Neural progenitor cell (in vitro differentiated cells): ENCODE results near the gene C15orf62. TPM values are rescaled to one million over a fixed set of nuclear protein-coding genes. Genes with fewer than 3 reads are reported as not detected.

ENCODE experiments used
- DNase-seq: peaks from one replicate; pipeline ENCODE4 v3.0.0-alpha.2; 2016; ENCODE audit warnings: low spot score
- H2AFZ ChIP-seq: fragments of 200-600 bp; sonication (generic); replicated peaks from 2 replicates; pipeline ENCODE4 v1.6.1; 2016; ENCODE audit warnings: antibody characterized with exemption
- H3F3A ChIP-seq: fragments of 200-600 bp; sonication (generic); 2 replicates; pipeline ENCODE4 v1.6.1; 2016; ENCODE audit warnings: antibody characterized with exemption, low read depth
- H3K27ac ChIP-seq: fragments of 200-600 bp; sonication (generic); 2 replicates; pipeline ENCODE4 v1.5.1; 2016; ENCODE audit warnings: mild to moderate bottlenecking
- H3K27me3 ChIP-seq: fragments of 200-600 bp; sonication (generic); 2 replicates; pipeline ENCODE4 v1.6.1; 2016; ENCODE audit warnings: mild to moderate bottlenecking, moderate library complexity
- H3K36me3 ChIP-seq: fragments of 200-600 bp; sonication (generic); 2 replicates; pipeline ENCODE4 v1.5.1; 2016
- H3K4me1 ChIP-seq: fragments of 200-600 bp; sonication (generic); 2 replicates; pipeline ENCODE4 v1.6.1; 2016; ENCODE audit warnings: mixed run types
- H3K4me2 ChIP-seq: fragments of 200-600 bp; sonication (generic); 2 replicates; pipeline ENCODE4 v1.6.1; 2016
- H3K4me3 ChIP-seq: fragments of 200-600 bp; sonication (generic); 2 replicates; pipeline ENCODE4 v1.5.1; 2016
- H3K79me2 ChIP-seq: fragments of 200-600 bp; sonication (generic); 2 replicates; pipeline ENCODE4 v1.6.1; 2016; ENCODE audit warnings: low read depth
- H3K9ac ChIP-seq: fragments of 200-600 bp; sonication (generic); 2 replicates; pipeline ENCODE4 v1.6.1; 2016
- H3K9me3 ChIP-seq: fragments of 200-600 bp; sonication (generic); 2 replicates; pipeline ENCODE4 v1.5.1; 2016; ENCODE audit warnings: low read depth
- H4K20me1 ChIP-seq: fragments of 200-600 bp; sonication (generic); 2 replicates; pipeline ENCODE4 v1.6.1; 2016; ENCODE audit warnings: low read depth
- H3K27ac Mint-ChIP-seq: 3 replicates; pipeline ENCODE4 v1.8.0; 2021; ENCODE audit warnings: mixed read lengths
- H3K27me3 Mint-ChIP-seq: 2 replicates; pipeline ENCODE4 v1.8.0; 2022; ENCODE audit warnings: low read depth, mild to moderate bottlenecking, inconsistent platforms, moderate library complexity, mixed read lengths; ENCODE audit not compliant: insufficient read depth
- H3K36me3 Mint-ChIP-seq: 3 replicates; pipeline ENCODE4 v1.8.0; 2021; ENCODE audit warnings: mixed read lengths
- H3K4me1 Mint-ChIP-seq: 3 replicates; pipeline ENCODE4 v1.8.0; 2021; ENCODE audit warnings: mixed read lengths
- H3K4me3 Mint-ChIP-seq: 3 replicates; pipeline ENCODE4 v1.8.0; 2021; ENCODE audit warnings: mild to moderate bottlenecking, moderate library complexity, mixed read lengths
- H3K9me3 Mint-ChIP-seq: 3 replicates; pipeline ENCODE4 v1.8.0; 2020; ENCODE audit warnings: mixed read lengths
- CTCF ChIP-seq: fragments of 200-600 bp; sonication (generic); IDR thresholded peaks from 2 replicates; pipeline ENCODE4 v1.5.1; 2017; ENCODE audit warnings: antibody characterized with exemption, mild to moderate bottlenecking
- EZH2 ChIP-seq: fragments of 200-600 bp; sonication (generic); IDR thresholded peaks from 2 replicates; pipeline ENCODE4 v1.6.1; 2017; ENCODE audit warnings: antibody characterized with exemption, mild to moderate bottlenecking, moderate library complexity
- EZH2phosphoT487 ChIP-seq: fragments of 200-600 bp; sonication (generic); IDR thresholded peaks from 2 replicates; pipeline ENCODE4 v1.6.1; 2017; ENCODE audit warnings: antibody characterized with exemption
- total RNA-seq: library from RNA; depleted of rRNA; stranded (reverse); fragments of >200 nt; gene quantifications from 2 replicates; pipeline ENCODE4 v1.2.3, GENCODE V29; 2015; ENCODE audit warnings: low replicate concordance

Gene C15orf62
- total RNA-seq, 1 donor from 2014 or later: not detected

GRCh38 chr15:40767838-40768500, 1.8 kb upstream of the C15orf62 start:
- no peak for DNase-seq
- Histone ChIP-seq H3K79me2 (no peaks in the 10 kb centered on the region), H3K27me3 (peaks cover 26% of the 10 kb centered on the region), H4K20me1 (no peaks in the 10 kb centered on the region), H3K4me2 (no peak overlapping the region), H3K36me3 (no peaks in the 10 kb centered on the region), H3F3A (peaks cover 28% of the 10 kb centered on the region), H3K9ac (no peak overlapping the region), H2AFZ (no peak overlapping the region), H3K4me1 (peaks cover 31% of the 10 kb centered on the region), H3K9me3 (no peaks in the 10 kb centered on the region), H3K27ac (no peak overlapping the region), H3K4me3 (no peak overlapping the region)
- H3K9me3 Mint-ChIP-seq: no peaks in the 10 kb centered on the region
- no peak overlapping the region for H3K27ac Mint-ChIP-seq
- H3K4me3 Mint-ChIP-seq: no peak overlapping the region
- H3K4me1 Mint-ChIP-seq: peaks cover 42% of the 10 kb centered on the region
- peaks cover 2% of the 10 kb centered on the region for H3K36me3 Mint-ChIP-seq
- H3K27me3 Mint-ChIP-seq: peaks cover 8% of the 10 kb centered on the region
- no peak for TF ChIP-seq EZH2phosphoT487
- TF ChIP-seq CTCF: no peak
- TF ChIP-seq EZH2: no peak

GRCh38 chr15:40768521-40769273, 1.1 kb upstream of the C15orf62 start:
- Histone ChIP-seq H4K20me1 (no peaks in the 10 kb centered on the region), H3K36me3 (no peaks in the 10 kb centered on the region), H3K4me3 (no peak overlapping the region), H3K27me3 (peaks cover 18% of the 10 kb centered on the region), H3F3A (peaks cover 27% of the 10 kb centered on the region), H3K4me2 (no peak overlapping the region), H3K4me1 (peaks cover 27% of the 10 kb centered on the region), H3K9me3 (no peaks in the 10 kb centered on the region), H3K9ac (no peak overlapping the region), H2AFZ (no peak overlapping the region), H3K27ac (no peak overlapping the region), H3K79me2 (no peaks in the 10 kb centered on the region)
- Mint-ChIP-seq H3K36me3 (peaks cover 4% of the 10 kb centered on the region), H3K4me1 (peaks cover 37% of the 10 kb centered on the region), H3K27me3 (peaks cover 8% of the 10 kb centered on the region), H3K9me3 (no peaks in the 10 kb centered on the region), H3K27ac (no peak overlapping the region), H3K4me3 (no peak overlapping the region)
- DNase-seq: no peak
- TF ChIP-seq CTCF (no peak), EZH2 (no peak), EZH2phosphoT487 (no peak)

- peaks cover 7% of the 10 kb centered on the region for H3K27me3 Mint-ChIP-seq
- peaks cover 3% of the 10 kb centered on the region for H3K27me3 ChIP-seq
- H3K27ac ChIP-seq: no peak overlapping the region
- H3K27ac Mint-ChIP-seq: no peak overlapping the region
- no peak overlapping the region for H3K4me3 ChIP-seq
- no peaks in the 10 kb centered on the region for H3K36me3 ChIP-seq
- no peaks in the 10 kb centered on the region for H4K20me1 ChIP-seq
- H3K4me2 ChIP-seq: no peak overlapping the region
- no peak for TF ChIP-seq EZH2
- TF ChIP-seq EZH2phosphoT487: no peak
- TF ChIP-seq CTCF: no peak
- no peak overlapping the region for H3K9ac ChIP-seq
- H2AFZ ChIP-seq: no peak overlapping the region
- H3F3A ChIP-seq: peaks cover 12% of the 10 kb centered on the region
- H3K4me3 Mint-ChIP-seq: no peak overlapping the region
- H3K9me3 Mint-ChIP-seq: no peaks in the 10 kb centered on the region
- peaks cover 16% of the 10 kb centered on the region for H3K4me1 ChIP-seq
- peaks cover 28% of the 10 kb centered on the region for H3K4me1 Mint-ChIP-seq
- no peaks in the 10 kb centered on the region for H3K9me3 ChIP-seq
- peaks cover 9% of the 10 kb centered on the region for H3K36me3 Mint-ChIP-seq
- H3K79me2 ChIP-seq: no peaks in the 10 kb centered on the region
- no peak for DNase-seq
These were observed 454 bp downstream of the C15orf62 start for GRCh38 chr15:40770147-40770721.
